ENCODE data around the gene SPATA17.

Gene SPATA17

GRCh38 chr1:217861658-217862057, 230.5 kb downstream of the SPATA17 start:
- DNase-seq, result no peak

GRCh38 chr1:217867446-217867995, 236.4 kb downstream of the SPATA17 start:
- peak in 1 of 2 experiments; percentile 19 for DNase-seq

GRCh38 chr1:217871955-217872354, 240.8 kb downstream of the SPATA17 start:
- no peak for DNase-seq

DNA sequence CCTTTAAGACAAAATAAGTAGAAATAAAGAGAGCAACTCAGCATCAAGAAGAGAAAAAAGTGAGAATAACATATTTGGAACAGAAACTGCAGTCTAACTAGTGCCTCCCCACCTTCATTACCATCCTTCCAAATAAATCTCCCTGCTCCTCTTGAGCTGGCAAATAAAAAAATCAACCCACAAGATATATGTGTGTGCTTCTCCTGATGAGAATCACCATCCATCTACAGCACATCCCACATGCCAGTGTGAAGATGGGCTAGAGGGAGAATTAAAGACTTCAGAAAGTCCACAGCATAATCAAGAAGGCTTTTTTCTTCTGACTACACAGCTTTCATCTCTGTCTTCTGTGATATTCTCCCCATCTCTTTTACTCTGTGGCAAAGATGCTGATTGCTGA, 244.1 kb downstream of the SPATA17 start:
- no peak for DNase-seq

DNA sequence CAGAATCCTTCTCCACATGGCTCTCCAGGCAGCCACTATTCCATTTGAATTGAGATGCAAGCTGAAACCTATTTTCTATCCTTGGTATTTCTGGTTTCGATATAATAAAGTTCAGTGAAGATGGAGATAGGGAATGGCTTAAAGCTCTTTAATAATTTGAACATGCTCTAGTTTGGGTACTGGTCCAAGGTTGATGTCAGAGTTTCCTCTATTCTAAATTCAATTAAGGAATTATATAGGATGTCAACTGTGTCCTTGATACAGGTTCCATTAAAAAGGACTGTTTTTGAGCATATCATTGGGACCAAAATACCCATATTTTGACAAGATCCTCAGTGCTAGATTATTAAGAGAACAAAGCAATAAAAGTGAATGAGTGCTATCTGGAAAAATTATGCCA, 245.3 kb downstream of the SPATA17 start:
- DNase-seq, result no peak

- DNase-seq, result no peak
Measured at GRCh38 chr1:217876896-217877295, 245.8 kb downstream of the SPATA17 start.

- DNase-seq, result no peak
Measured at GRCh38 chr1:217881131-217881543, 250.0 kb downstream of the SPATA17 start.

DNA sequence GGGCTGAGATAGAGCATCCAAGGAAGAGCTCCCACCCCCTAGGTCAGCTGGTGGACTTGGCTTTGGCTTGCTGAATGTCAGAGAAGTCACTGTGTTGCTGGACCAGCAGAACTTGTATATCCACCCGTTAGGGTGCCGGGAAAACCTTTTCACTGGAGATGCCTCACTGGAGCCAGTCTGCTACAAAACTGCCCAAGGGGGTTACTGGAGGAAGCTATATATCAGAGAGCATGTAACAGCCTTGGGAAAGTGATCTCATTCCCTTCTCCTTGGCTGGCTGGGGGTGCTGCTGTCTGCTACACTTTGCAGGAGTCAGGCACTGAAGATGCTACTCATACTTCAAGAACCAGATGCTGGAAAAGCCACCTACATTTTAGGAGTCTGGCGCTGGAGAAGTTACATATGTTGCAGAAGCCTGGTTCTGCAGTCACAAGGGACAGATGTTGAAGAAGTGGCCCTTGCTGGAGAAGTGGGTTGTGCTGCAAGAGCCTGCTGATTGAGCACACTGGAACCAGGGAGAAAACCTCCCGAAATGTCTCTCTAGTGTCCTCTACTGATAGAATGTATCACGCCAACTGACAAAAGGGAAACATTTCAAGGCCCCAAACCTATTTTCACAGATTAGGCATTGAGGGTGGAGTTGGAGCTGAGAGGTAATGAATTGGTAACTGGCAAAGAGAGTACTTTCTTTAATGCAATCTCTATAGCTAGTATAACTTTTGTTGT, 250.6 kb downstream of the SPATA17 start:
- DNase-seq, result peak in 1 of 2 experiments; percentile 11

DNA sequence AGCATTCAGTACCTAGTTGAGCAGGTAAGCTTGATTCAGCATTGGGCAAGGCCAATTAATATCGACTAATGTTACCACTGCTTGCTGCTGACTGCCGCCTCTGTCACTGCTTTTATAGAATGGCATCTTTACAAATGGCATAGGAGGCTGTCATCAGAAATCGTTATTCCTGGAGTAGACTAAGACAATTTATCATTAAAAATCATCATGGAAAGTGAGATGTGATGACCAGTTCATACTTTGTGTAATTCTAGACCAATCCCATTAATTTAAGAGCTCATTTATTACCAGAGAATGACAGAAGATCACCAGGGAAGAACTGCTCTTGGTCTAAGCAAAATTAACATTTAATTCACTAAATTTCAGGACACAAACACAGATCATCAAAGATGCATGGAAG, 254.0 kb downstream of the SPATA17 start:
- DNase-seq, result no peak

- DNase-seq, result no peak
Measured at GRCh38 chr1:217888328-217888727, 257.2 kb downstream of the SPATA17 start.

GRCh38 chr1:217889401-217889800, 258.3 kb downstream of the SPATA17 start:
- peak in 1 of 2 experiments; percentile 25 for DNase-seq

- DNase-seq, result no peak
Measured at GRCh38 chr1:217891966-217892365, 260.8 kb downstream of the SPATA17 start.

GRCh38 chr1:217892750-217893149, 261.6 kb downstream of the SPATA17 start:
- DNase-seq, result no peak

- peak in 1 of 2 experiments; percentile 47 for DNase-seq
Measured at GRCh38 chr1:217895841-217896240, 264.7 kb downstream of the SPATA17 start.

DNA sequence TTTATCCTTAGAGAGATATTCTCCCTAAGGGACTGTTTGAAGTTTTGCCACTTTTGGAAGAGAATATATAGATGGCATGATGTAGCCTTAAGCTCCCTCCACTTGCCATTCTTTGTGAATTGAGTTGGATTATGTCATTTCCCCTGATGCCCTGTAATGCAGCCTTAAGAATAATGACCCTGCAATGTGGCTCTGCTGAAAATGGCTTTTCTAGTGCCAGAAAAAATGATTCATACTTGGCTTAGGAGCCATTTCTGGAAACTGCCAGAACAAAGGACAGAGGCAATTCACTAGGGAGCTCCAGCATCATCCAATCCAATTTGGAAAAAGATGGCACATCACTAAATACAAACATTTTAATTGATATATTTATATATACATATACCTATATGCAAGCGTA, 265.3 kb downstream of the SPATA17 start:
- DNase-seq, result peak; percentile 54 to 91

DNA sequence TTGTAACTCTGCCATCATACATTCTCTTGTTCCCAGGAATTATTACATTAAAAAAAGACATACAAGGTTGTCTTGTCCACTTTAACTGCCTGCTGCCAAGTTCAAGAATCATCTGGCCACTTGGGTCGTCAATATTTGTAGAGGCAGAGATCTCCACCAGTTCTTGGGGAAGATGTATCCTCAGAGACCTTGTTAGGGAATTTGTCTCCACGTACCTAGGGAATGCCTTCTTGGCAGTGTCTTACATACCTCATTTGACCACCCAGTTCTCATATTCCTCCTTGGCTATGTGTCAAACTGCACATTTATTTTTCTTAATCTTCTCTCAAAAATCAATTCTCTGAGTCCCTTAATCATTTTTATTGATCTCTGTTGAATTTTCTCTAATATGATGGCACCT, 266.0 kb downstream of the SPATA17 start:
- peak in 1 of 2 experiments; percentile 17 for DNase-seq

- DNase-seq, result no peak
Measured at GRCh38 chr1:217899614-217900013, 268.5 kb downstream of the SPATA17 start.

DNA sequence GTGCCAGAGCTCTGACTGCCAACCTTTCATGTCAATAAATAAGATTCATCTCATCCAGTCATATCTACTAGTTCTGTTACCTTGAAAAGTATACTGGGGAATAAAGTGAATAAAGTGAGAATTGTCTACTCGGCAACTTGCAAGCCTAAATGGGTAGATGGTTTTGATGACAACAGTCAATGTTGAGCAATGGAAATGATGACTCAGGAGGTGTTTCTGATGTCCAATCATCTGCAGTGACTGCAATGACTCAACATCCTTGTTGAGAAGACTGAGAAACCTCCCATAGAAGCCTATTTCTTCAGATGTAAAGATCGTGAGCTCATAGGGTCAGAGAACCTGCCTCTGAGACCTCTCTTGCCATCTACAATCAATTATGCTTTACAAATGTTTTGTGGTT, 276.4 kb downstream of the SPATA17 start:
- DNase-seq, result no peak

DNA sequence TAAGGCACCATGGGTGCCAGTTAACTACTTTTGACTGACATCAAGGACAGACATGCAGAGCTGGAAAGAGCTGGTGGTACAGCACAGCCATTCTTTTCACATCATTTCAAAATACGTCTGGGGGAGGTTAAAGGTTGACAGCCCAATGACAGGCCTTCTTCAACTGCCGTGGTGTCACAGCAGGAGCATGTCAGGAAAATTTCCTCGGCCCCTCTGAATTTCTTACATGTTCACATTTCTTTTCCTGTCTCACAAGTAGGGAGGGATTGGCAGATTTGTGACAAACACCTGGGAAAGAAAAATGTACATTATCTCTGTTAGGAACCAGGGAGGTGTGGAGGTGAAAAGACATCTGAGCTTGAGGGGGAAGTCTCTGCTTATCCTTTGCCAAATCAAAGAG, 279.1 kb downstream of the SPATA17 start:
- DNase-seq, result no peak

- no peak for DNase-seq
Measured at GRCh38 chr1:217910791-217911320, 279.7 kb downstream of the SPATA17 start.

GRCh38 chr1:217911908-217912307, 280.8 kb downstream of the SPATA17 start:
- DNase-seq, result peak in 1 of 2 experiments; percentile 44

DNA sequence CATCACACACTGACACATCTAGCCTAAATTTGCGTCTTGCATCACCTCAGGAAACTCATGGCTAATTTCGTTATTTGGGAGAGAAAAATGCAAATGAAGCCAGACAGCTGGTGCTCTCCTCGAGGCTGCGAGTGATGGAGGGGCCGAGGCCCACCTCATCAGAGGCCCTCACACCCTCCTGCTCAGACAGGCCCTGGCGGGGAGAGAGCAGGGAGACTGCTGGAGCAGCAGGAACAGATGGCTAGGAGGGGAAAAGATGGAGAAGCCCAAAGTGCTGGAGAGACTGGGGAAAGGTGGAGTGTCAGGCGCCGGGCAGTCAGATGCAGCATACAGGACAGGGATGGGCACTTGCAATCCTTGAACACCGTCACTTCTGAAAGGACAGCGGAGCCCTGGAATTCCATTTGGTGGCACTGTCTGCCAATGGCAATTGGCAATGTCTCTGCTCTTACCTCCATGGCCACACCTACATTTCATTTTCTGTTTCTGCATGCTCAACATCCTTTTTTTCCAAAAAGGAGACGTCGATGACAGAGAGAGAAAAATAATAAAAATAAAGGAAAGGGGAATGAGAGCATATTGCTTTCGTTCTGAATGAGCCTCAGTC, 286.2 kb downstream of the SPATA17 start:
- DNase-seq, result peak; percentile 66 to 72

DNA sequence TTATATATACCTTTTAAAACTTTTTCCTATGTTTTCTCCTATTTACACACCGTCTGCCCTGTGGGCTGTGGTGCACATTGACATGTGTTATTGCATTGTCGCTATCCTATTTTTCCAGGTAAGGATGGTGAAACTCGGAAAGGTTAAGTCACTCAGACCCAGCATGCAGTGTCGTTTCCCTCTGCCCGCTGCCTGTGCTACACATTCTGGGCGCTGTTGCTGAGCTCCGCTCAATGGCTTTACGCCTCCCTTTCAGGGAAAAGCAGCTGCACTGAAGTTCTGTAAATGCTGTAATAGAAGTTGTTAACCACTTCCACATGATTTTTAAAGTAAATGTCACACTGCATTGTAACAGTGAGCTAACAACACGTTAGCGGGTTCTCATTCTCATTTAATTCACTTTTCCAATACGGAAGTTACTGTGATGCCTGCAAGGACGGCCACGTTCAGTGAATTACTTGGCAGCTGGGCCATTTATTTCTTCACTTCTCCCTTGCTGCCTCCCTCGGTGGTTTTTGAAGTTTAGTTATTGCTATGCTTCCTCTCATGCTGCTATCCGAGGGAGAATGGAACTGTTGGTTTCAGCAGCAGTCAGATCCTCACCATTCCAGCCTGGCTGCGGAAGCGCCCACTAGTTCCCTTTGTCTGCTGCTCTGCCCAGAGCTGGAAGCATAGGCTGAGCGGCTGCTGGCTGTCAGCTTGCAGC, 288.7 kb downstream of the SPATA17 start:
- DNase-seq, result no peak
